Upper lobe of right lung (tissue), 1 donor: ENCODE measurements around the gene TK1. TPM values are rescaled to one million over a fixed set of nuclear protein-coding genes. Genes with fewer than 3 reads are reported as not detected.
"Not testable (repeated sequence)": the region's sequence is repeated elsewhere in the genome, so short reads cannot be mapped to it uniquely, and the experiment has no call there.

Experiments
- ATAC-seq: fragments of 200-7000 bp; cut with Tn5 transposase; one replicate; pipeline ENCODE4 v1.9.1; 2020; ENCODE audit warnings: mild to moderate bottlenecking, moderate library complexity
- DNase-seq: peaks from one replicate; pipeline ENCODE4 v3.0.0-alpha.2; 2020
- H3K27ac ChIP-seq: fragments of 200-600 bp; one replicate; pipeline ENCODE4 v1.8.0; 2022
- H3K27me3 ChIP-seq: fragments of 200-600 bp; one replicate; pipeline ENCODE4 v1.8.0; 2022; ENCODE audit warnings: mild to moderate bottlenecking
- H3K36me3 ChIP-seq: fragments of 200-600 bp; one replicate; pipeline ENCODE4 v1.8.0; 2022
- H3K4me1 ChIP-seq: fragments of 200-600 bp; one replicate; pipeline ENCODE4 v1.8.0; 2022
- H3K4me3 ChIP-seq: fragments of 200-600 bp; one replicate; pipeline ENCODE4 v1.8.0; 2022; ENCODE audit warnings: mild to moderate bottlenecking
- H3K9me3 ChIP-seq: fragments of 200-600 bp; one replicate; pipeline ENCODE4 v1.8.0; 2022
- intact Hi-C: fragments of 100-400 bp; cut with DNase I; formaldehyde crosslinking; loops from one replicate; pipeline ENCODE4 v1.11.0; 2022
- total RNA-seq: library from RNA; stranded (reverse); fragmentation: NEBNext Ultra II Directional; extraction: Animal tissue kit (Norgen Biotek cat#: 25700); gene quantifications from one replicate; pipeline ENCODE4 v1.2.1, GENCODE V29; 2021
- TF ChIP-seq, protein P1 (sequence below): fragments of 200-600 bp; IDR thresholded peaks from one replicate; pipeline ENCODE4 v1.8.0; 2022; ENCODE audit warnings: antibody characterized with exemption
- donor health status: DM: no; HTN: yes; CAD: no; lungs with severe emphysema.

The TK1 gene
- total RNA-seq, 1 donor from 2014 or later: 3.3 TPM

DNA sequence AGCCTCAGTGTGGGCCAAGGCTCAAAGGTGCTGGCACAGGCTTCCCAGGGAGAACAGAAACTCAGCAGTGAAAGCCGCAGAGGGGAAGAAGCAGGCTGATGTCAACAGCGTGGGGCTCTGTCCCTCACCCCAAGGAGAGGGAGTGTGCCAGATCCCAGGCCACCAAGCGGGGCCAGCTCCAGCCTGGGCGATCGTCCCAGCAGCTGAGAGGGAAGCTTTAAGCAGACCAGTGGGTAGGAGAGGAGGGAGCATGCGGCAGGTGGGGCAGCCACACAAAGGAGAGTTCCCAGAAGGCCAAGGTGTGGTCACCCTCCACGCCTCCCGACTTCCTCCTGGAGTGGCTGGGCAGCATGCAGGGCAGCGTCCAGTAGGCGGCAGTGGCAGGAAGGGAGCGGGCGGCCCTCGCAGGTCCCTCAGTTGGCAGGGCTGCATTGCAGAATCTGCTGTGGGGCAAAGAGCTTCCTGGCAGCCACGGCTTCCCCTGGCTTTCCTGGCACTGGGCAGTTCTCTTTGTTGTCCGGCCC is 12.4 kb downstream of the TK1 start:
- peaks cover 26% of the 10 kb centered on the region for H3K36me3 ChIP-seq
- ATAC-seq (peak; percentile 89), DNase-seq (peak; percentile 97)
- no peaks in the 10 kb centered on the region for H3K27me3 ChIP-seq
- no peaks in the 10 kb centered on the region for H3K9me3 ChIP-seq
- TF ChIP-seq, protein P1, sequence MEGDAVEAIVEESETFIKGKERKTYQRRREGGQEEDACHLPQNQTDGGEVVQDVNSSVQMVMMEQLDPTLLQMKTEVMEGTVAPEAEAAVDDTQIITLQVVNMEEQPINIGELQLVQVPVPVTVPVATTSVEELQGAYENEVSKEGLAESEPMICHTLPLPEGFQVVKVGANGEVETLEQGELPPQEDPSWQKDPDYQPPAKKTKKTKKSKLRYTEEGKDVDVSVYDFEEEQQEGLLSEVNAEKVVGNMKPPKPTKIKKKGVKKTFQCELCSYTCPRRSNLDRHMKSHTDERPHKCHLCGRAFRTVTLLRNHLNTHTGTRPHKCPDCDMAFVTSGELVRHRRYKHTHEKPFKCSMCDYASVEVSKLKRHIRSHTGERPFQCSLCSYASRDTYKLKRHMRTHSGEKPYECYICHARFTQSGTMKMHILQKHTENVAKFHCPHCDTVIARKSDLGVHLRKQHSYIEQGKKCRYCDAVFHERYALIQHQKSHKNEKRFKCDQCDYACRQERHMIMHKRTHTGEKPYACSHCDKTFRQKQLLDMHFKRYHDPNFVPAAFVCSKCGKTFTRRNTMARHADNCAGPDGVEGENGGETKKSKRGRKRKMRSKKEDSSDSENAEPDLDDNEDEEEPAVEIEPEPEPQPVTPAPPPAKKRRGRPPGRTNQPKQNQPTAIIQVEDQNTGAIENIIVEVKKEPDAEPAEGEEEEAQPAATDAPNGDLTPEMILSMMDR: peak; percentile 64
- intact Hi-C loops: loop anchor here (10.0 kb wide), 1 partner anchor 60 kb away; no protein-coding TSS in a partner anchor
- H3K4me3 ChIP-seq: peak overlapping the region; percentile 23
- peak overlapping the region; percentile 87 for H3K27ac ChIP-seq
- peaks cover 81% of the 10 kb centered on the region for H3K4me1 ChIP-seq

DNA sequence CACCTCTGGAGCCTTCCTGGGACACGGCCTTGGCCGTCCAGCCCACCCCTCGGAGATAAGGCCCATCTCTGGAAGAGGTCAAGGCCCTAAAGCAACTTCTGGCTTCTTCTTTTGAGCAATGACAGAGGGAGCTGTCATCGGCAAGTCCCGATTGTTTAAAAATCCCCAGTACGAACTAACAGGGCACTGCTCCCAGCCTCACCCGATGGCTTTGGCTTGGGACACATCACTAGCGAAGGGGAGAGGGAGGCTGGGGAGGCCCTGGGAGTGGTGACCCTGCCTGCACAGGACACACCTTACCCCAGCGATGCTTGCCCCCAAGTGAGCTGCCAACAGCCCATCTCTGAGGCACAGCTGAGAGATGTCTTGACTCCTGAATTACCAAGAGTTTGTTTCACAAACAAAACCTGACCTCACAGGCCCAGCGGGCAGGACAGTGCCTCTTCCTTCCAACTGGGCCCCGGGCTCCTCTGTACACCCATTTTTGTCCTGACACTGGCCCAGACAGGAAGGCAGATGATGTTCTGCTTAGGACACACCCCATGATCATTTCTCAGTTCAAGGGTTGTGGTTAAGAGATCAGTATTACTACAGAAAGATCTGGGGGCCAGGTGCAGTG is 13.6 kb downstream of the TK1 start:
- DNase-seq (no peak), ATAC-seq (no peak)
- intact Hi-C loops: loop anchor here (10.0 kb wide), 1 partner anchor 58 kb away; no protein-coding TSS in a partner anchor
- TF ChIP-seq, protein P1: no peak
- Histone ChIP-seq H3K27ac (peak overlapping the region; percentile 87), H3K4me1 (peaks cover 79% of the 10 kb centered on the region), H3K27me3 (no peaks in the 10 kb centered on the region), H3K36me3 (peaks cover 26% of the 10 kb centered on the region), H3K9me3 (no peaks in the 10 kb centered on the region), H3K4me3 (no peak overlapping the region)

DNA sequence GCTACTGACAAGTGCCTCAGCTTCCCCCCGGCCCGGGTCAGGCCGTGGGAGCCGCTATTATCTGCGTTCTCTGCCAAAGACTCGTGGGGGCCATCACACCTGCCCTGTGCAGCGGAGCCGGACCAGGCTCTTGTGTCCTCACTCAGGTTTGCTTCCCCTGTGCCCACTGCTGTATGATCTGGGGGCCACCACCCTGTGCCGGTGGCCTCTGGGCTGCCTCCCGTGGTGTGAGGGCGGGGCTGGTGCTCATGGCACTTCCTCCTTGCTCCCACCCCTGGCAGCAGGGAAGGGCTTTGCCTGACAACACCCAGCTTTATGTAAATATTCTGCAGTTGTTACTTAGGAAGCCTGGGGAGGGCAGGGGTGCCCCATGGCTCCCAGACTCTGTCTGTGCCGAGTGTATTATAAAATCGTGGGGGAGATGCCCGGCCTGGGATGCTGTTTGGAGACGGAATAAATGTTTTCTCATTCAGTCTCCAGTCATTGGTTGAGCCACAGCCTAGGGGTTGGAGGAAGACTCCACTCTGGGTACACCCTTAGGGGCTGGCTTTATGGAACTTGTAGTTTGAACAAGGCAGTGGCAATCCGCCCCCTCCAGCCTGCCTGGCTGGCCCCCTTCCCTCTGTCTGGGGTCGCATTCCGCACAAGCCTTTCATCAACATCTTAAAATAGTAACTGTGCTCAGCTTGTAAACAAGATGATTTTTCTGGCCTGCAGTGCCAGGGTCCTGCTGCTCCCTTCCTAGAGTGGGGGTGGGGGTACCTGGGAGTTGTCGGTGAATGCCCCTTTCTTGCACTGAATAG is 14.4 kb downstream of the TK1 start:
- ATAC-seq: peak; percentile 21
- TF ChIP-seq, protein P1: no peak
- Histone ChIP-seq H3K36me3 (peaks cover 26% of the 10 kb centered on the region), H3K27ac (peak overlapping the region; percentile 87), H3K4me1 (peaks cover 83% of the 10 kb centered on the region), H3K27me3 (no peaks in the 10 kb centered on the region), H3K4me3 (peak overlapping the region; percentile 19), H3K9me3 (no peaks in the 10 kb centered on the region)
- peak; percentile 86 for DNase-seq
- intact Hi-C loops: loop anchor here (10.0 kb wide), 1 partner anchor 58 kb away; no protein-coding TSS in a partner anchor

DNA sequence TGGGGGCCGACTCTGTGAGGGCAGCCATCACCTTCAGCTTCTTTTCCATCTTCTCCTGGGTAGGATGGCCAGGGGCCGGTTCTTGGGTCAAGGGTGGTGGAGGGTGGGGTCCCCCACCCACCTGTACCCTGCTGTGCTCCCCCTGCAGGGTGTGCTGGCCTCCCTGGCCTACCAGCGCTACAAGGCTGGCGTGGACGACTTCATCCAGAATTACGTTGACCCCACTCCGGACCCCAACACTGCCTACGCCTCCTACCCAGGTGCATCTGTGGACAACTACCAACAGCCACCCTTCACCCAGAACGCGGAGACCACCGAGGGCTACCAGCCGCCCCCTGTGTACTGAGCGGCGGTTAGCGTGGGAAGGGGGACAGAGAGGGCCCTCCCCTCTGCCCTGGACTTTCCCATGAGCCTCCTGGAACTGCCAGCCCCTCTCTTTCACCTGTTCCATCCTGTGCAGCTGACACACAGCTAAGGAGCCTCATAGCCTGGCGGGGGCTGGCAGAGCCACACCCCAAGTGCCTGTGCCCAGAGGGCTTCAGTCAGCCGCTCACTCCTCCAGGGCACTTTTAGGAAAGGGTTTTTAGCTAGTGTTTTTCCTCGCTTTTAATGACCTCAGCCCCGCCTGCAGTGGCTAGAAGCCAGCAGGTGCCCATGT is 15.1 kb downstream of the TK1 start:
- Histone ChIP-seq H3K4me3 (peak overlapping the region; percentile 19), H3K27ac (peak overlapping the region; percentile 87), H3K4me1 (peaks cover 76% of the 10 kb centered on the region), H3K36me3 (peaks cover 26% of the 10 kb centered on the region)
- not testable (repeated sequence) for H3K9me3 ChIP-seq, ATAC-seq, H3K27me3 ChIP-seq, DNase-seq
- intact Hi-C loops: loop anchor here (10.0 kb wide), 1 partner anchor 57 kb away; no protein-coding TSS in a partner anchor

DNA sequence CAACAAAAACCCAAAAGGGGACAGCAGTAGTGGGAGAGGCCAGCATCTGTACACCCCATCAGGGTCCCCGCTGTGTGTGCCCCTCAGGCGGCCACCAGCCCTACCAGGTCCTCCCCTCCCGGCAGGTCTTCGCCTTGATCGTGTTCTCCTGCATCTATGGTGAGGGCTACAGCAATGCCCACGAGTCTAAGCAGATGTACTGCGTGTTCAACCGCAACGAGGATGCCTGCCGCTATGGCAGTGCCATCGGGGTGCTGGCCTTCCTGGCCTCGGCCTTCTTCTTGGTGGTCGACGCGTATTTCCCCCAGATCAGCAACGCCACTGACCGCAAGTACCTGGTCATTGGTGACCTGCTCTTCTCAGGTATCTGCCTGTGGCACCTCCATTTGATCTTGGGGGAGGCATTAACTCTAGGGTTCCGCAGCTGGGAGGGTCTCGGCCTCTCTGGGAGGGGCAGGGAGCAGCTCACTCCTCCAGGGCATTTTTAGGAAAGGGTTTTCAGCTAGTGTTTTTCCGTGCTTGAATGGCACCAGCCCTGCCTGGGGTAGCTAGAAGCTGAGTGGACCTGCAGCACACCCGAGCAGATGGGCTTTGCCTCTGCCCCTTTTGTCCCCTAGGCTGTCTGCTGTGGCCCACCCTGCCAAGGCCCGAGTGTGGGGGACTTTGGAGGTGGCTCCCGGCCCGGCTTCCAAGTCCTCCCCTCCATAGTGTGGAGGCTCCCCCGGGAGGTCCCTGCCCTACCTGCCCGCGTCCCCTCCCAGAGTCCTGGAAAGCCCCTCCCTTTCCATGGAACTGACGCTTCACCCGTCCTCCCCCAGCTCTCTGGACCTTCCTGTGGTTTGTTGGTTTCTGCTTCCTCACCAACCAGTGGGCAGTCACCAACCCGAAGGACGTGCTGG is 15.9 kb downstream of the TK1 start:
- H3K27me3 ChIP-seq: no peaks in the 10 kb centered on the region
- intact Hi-C loops: loop anchor here (10.0 kb wide), 1 partner anchor 56 kb away; no protein-coding TSS in a partner anchor
- TF ChIP-seq, protein P1: no peak
- ATAC-seq (no peak), DNase-seq (no peak)
- H3K4me3 ChIP-seq: no peak overlapping the region
- no peaks in the 10 kb centered on the region for H3K9me3 ChIP-seq
- H3K36me3 ChIP-seq: peaks cover 26% of the 10 kb centered on the region
- no peak overlapping the region for H3K27ac ChIP-seq
- peaks cover 68% of the 10 kb centered on the region for H3K4me1 ChIP-seq
